HG03457 (cell line): Measurements from ENCODE around the gene SORBS2.

Experiments
- ATAC-seq: cut with Tn5 transposase; IDR thresholded peaks from one replicate; pipeline ENCODE4 v1.9.1; 2021; ENCODE audit warnings: moderate number of reproducible peaks; ENCODE audit not compliant: unreplicated experiment

SORBS2 gene

DNA sequence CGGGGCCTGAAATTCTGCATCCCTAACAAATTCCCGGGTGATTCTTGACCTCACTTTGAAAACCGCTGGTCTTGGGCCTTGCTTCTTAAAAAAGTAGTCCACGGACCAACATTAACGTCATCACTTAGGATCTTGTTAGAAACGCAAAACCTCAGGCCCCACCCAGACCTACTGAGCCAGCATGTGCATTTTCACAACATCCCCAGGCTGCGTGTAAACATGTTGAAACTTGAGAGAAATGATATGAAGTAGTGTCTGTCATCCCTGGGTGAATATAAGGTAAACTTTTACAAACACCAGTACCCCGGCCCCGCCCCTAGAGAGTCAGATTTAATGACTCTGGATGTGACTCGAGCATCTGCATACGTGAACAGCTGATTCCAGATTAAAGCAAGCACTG is 33.7 kb downstream of the SORBS2 start:
- no peak for ATAC-seq

DNA sequence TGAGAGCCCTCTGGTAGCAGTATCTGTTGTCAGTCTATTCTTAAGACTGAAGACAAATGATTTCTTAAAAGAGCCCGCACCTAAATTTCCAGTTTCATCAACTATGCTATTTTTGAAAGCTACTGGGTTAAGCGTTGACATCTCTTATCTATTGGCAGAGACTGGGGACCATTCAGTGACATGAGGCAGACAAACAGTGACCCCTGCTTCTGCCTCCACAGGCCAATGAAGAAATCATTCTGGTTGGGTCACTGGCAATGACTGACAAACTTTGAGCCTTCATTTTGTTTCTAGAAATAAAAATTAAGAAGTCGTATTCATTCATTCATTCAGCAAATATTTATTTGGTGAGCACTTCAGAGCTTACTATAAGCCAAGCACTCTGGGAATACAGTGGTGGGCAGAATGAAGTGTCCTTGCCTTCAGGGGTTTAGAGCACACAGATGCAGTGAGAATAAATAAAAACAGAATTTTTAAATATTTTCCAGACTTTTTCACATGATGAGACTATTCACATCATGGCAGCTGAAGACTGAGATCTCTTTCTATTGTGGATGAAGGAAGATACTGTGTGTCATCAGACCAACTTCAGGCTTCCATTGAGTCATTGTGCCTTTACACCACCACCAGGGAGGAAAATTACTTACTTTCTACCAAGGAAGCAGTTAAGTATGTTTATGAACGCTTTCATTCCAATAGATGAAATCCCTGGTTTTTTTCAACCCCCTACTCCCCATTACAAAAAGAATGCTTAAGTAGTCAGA is 36.0 kb downstream of the SORBS2 start:
- ATAC-seq = no peak

DNA sequence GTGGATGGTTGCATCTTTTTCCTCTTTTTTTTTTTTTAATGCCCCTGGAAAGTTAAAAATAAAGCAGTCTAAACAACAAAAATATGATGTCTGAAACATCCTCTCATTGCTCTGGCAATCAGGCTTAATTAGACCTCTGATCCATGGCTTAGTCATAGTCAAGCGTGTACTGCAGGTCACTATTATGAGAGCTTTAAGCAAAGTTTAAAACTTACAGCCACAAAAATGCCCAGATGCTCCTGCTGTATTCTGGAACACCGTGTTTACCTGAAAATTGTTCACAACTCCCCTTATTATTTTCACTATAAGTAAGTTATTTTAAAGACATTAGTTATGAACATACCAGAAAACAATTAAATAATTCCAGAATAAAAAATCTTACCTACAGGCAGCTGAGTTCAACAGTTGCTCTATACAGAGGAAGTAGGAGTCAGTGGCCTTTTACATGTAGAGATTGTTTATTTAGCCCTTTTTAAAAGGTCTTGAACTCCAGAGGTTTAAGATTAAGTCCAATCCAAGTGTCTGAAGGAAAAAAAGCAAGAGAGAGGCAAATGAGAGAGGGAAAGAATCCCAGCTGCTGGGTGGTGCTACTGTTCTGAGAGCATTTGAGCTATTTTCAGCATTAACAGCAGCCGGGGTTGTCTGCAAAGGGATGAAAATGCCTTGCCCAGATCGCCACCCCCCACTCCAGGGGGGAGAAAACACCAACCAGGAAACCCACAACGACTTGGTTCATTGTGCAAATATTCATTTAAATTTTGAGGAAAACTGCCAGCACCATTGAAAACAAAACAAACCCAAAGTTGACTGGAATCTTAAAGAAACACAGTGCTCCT is 36.9 kb downstream of the SORBS2 start:
- no peak for ATAC-seq

GRCh38 chr4:185774131-185774653 is 37.8 kb downstream of the SORBS2 start:
- ATAC-seq = no peak

- ATAC-seq = no peak
Observed at GRCh38 chr4:185773419-185773818, 38.6 kb downstream of the SORBS2 start.

GRCh38 chr4:185772391-185773093 is 39.5 kb downstream of the SORBS2 start:
- no peak for ATAC-seq

- ATAC-seq = no peak
Observed at GRCh38 chr4:185771711-185772390, 40.1 kb downstream of the SORBS2 start.

- ATAC-seq = no peak
Observed at GRCh38 chr4:185767528-185767927, 44.5 kb downstream of the SORBS2 start.

DNA sequence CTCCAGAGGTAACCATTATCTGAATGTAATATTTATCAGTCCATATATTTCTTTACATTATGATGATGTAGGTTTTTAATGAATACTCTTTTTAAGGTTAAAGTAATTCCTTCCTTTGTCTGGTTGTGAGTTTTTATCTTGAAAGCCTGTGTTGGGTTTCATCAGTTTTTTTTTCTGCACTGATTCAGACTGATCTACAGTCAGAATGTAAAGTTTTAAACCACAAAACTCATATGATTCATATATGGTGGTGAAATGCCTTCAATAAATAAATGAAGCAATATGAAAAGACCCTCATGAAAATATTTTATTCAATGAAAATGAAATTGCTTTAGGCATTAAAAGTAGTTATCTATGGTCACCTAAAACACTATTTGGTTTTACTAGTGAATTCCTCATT is 47.1 kb downstream of the SORBS2 start:
- no peak for ATAC-seq

DNA sequence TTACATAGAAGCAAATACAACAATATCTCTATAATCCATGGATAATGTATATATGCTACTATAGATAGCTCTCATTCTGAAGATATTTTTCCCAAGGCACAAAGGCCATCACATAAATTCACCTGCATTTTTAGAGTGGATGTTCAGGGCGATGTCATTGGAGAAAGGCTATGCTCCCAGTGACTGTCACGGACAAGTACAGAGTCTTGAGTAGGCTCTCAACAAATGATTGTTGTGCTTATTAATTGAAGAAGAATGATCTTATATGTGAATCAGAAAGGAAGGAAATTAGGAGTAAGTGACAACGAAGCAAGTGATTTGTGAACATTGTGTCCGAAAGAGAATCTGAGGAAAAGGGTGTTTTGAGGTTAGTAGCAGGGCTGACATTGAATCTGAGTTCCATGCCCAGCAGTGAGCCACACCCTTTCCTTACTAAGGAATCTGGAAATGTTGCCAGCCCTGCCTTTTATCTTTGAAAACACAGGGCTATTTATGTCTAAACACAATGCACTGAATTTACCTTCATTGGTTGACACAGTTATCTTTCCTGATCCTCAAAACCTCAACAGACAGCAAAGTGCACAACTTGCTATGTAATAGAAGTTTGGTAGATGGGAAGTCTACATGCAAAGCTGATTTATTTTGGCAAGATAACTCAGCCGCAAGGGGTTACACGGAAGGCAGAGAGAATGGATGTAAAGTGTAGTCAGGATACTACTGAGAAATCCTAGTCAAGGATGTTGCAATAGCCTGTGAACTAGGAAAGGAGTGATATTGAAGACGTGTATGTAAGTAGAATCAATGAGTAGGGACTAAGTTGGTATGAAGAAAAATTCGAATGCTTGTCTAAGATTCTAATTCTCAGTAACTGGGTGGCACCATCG is 50.4 kb downstream of the SORBS2 start:
- ATAC-seq = no peak

- no peak for ATAC-seq
Observed at GRCh38 chr4:185758807-185759206, 53.2 kb downstream of the SORBS2 start.

DNA sequence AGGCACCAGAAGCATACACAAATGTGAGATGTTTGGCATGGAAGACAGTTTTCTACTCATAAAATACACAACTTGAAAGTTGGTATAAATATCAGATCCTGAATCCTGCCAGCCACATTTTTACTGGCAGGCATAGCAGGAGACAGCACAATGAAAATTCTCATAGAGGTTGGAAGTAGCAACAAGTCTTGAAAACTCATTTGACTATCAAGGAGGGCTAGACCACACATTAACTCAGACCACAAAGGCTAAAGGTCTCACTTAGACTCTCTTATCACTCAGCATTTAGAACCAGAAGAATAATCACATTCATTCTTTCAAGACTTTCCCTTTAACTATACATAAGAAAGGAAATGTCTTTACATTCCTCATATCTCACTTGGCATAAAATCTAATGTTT is 56.5 kb downstream of the SORBS2 start:
- no peak for ATAC-seq

DNA sequence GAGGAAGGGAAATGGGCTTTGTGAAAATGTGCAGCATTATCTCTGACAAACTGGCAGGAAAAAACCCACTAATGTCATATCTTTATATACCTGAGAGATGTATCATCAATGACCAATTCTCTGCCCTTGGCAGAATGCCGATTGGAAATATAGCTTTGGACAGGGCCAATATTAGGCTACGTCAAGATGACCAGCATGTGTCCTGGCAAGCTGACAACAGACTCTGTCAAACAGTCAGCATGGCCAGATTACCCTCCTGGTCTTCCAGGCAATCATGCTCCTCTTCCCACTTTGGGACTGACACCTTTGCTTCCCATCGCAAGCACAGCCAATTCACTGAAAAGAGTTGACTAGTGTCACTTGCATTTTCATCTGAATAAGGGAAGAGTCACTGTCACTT is 57.0 kb downstream of the SORBS2 start:
- ATAC-seq = no peak

- no peak for ATAC-seq
Observed at GRCh38 chr4:185752872-185753271, 59.1 kb downstream of the SORBS2 start.

DNA sequence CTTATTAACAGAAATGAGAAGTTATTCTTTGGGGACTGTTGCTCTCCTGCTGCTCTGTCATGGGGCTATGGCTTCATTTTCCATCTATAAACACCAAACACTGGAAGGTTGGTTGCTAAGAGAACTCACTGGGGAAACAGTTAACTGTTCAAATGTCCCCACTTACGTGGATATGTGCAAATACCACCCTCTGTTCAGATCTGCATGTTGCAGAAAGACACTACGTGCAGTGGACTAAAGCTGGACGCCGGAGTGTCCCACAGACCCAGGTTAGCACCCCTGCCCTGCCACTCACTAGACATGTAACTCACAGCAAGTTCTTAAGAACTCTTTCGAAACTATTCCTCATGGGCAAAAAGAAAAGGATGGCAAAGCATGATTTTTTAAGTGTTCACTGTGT is 62.1 kb downstream of the SORBS2 start:
- no peak for ATAC-seq

GRCh38 chr4:185748901-185749390 is 63.0 kb downstream of the SORBS2 start:
- no peak for ATAC-seq

DNA sequence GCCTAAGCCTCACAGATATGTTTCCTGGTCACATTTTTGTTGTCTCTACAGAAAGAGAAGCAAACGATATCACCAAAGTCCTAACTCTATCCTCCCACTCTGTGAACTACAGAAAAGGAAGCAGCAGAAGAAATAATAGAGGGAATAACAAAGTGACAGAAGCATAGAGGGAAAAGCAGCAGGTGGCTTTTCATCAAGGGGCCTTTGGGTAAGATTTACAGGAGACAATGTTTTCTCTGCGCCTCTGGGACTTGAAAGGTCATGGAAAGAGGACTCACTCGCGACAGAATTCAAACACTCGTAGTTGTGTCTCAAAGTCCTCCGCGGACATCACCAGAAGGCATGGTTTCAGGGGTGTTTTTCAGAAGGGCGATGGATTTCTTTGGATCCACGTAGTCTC is 66.1 kb downstream of the SORBS2 start:
- ATAC-seq = no peak

- no peak for ATAC-seq
Observed at GRCh38 chr4:185744946-185745345, 67.0 kb downstream of the SORBS2 start.

DNA sequence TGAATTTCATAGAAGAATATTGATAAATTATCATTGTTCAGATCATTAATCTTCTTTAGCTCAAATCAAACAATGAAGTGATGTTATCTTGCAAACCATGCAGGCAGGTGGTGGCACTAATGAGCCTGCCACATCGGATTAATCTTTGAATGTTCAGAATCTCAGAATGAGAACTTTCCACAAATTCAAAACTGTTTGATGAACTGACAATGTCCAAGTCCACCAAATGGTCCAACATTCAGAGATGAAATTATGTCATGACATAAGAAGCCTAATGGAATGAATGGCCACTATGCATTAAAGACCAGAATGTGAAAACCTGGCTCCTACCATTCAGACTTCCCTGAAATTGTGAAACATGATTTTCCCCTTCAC is 67.5 kb downstream of the SORBS2 start:
- ATAC-seq = no peak
